Stimulated activated CD4-positive, alpha-beta T cell treated with anti-CD3 and anti-CD28 coated beads, Interleukin-1b, Interleukin-23, amount 100 ng/mL, for 24 hours (primary cell): ENCODE data around the gene MATN3.

Experiments
- DNase-seq, 4 experiments: peaks; one replicate each; pipeline ENCODE4 v3.0.0-alpha.2; 2020; ENCODE audit warnings: low read depth in 4 of 4, low spot score in 1 of 4

MATN3 gene

DNA sequence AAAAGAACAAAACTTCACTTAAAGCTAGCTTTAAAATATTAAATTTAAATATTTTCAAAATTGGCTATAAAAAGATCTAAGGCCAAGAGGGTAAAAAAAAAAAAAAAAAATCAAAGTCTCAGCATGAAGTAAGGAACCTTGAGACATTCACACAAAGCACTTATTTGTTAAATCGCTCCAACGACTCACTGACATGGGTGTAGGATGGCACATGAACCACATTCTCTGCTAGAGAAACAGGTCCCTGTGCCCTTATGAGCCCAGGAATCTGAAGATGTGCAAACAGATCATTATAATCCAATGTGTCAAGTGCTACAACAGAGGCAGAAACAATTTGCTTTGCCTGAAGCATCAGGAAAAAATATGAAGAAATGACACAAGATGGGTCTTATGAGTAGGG, 25.2 kb upstream of the MATN3 start:
- DNase-seq, result no peak

DNA sequence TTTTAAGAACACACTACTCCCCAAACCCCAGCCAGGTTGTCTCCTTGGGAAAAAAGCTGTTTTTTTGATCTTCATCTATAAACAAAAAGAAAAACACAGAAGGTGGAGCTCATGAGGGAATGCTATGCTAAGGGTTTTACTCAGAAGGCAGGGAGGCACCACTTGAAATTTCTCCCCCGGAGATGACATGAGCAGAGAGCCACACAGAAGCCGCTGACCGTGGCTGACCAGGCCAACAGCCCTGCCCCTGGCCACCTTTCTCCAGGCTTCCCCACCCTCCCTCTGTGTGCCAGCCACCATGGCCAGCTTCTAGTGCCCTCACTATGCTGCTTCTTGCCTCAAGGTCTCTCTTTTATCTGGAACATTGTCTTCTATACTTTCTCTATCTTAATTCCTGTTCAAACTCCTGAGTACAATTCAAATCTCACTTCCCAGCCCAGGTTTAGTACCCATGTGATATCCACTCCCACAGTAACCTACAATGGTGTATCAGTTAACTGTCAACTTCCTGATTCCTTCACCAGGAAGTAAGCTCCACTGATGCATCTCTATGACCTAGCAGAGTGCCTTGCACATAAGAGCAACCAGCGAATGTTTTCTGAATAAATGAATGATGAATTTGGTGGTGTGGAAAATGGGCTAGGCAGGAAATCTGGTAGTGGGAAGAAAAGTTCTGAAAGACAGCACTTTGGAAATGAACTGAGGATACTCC, 23.6 kb upstream of the MATN3 start:
- no peak for DNase-seq

- DNase-seq, result no peak
Measured at GRCh38 chr2:20034821-20035220, 22.4 kb upstream of the MATN3 start.

- no peak for DNase-seq
Measured at GRCh38 chr2:20034218-20034617, 21.8 kb upstream of the MATN3 start.

GRCh38 chr2:20033322-20033721, 20.9 kb upstream of the MATN3 start:
- no peak for DNase-seq

- no peak for DNase-seq
Measured at GRCh38 chr2:20030224-20030623, 17.8 kb upstream of the MATN3 start.

- DNase-seq, result no peak
Measured at GRCh38 chr2:20027705-20028434, 15.4 kb upstream of the MATN3 start.

- DNase-seq, result no peak
Measured at GRCh38 chr2:20027260-20027677, 14.8 kb upstream of the MATN3 start.

- no peak for DNase-seq
Measured at GRCh38 chr2:20025065-20025786, 12.8 kb upstream of the MATN3 start.

GRCh38 chr2:20023688-20024087, 11.2 kb upstream of the MATN3 start:
- no peak for DNase-seq

- DNase-seq, result no peak
Measured at GRCh38 chr2:20021405-20022009, 9.0 kb upstream of the MATN3 start.

- no peak for DNase-seq
Measured at GRCh38 chr2:20019747-20020146, 7.3 kb upstream of the MATN3 start.

GRCh38 chr2:20018601-20019152, 6.2 kb upstream of the MATN3 start:
- DNase-seq, result no peak

DNA sequence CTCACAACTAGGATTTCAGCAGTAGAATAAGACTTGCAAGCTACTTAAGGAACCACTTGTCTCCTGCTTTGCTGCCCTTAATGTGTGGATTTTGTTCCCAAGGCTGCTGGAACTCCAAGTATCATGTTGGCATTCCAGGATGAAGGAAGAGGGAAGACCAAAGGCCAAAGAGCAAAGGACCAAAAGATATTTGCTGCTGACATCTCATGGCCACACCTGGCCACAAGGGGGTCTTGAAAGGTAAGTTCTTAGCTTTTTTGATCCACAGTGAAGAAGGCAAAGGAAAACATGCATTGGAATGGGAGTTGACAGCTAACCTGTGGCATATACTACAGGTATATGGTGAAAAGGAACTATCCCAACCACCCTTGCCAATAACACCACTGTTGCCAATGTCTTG, 3.9 kb upstream of the MATN3 start:
- DNase-seq, result no peak

- DNase-seq, result no peak
Measured at GRCh38 chr2:20015482-20016083, 3.1 kb upstream of the MATN3 start.

GRCh38 chr2:20013126-20013849, 820 bp upstream of the MATN3 start:
- no peak for DNase-seq

- no peak for DNase-seq
Measured at GRCh38 chr2:20012032-20012281, 511 bp downstream of the MATN3 start.

DNA sequence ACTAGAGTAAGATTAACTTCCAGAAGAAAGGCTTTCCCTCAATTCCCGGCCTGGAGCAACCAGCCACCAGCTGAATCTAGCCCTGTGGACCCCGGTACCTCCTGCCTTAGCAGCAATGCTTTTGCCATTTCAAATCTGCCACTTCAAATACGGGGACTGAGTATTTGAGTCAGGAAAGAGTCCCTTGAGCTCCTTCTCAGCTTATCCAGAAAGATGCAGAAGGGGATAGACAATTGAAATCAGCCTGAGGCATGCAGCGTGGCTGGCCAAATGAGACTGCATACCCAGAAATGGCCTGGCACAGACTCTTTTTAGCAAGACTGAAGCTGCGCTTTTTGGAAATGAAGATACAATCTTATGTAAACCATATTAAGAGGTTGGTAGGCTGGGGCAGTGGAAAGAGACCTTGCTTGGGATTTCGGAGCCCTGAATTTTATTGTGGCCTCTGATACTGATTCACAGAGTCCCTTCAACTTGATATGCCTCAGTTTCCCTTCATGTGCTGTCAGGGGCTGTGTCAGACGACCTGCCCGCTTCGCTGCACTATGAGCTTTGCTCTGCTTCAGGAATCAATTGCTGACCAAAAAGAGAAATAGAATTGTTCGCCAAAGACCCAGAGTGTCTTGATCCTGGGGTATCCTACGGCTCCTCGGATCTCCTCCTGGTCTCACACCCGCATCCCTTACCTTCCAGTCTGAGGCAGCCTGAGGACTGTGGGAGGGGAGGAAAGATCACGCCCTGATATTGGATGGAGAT, 1.0 kb downstream of the MATN3 start:
- DNase-seq, result no peak

- DNase-seq, result no peak
Measured at GRCh38 chr2:20008703-20009102, 3.8 kb downstream of the MATN3 start.

DNA sequence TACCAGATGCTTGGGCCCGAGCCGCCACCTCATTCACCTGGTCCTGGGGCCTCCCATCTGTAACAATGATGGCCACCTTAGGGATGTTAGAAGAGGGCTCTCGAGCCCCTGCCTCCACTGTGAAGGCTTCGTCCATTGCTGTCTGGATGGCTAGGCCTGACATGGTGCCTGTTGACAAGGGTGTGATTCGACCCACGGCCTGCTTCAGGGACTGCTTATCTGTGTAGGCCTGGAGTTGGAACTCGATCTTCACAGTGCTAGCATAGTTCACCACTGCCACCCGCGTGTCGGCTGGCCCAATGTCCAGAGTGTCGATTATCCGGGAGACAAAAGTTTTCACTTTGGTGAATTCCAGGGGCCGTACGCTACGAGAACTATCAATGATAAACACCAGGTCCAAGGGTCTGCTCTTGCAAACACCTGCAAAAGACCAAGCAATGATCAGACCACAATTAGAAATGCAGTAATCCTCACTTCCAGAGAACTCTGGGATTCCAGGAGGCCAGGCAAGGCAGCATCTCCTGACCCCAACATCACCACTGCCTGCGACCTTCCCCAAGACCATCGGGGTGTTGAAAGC, 6.5 kb downstream of the MATN3 start:
- no peak for DNase-seq
